H1 (cell line): Measurements from ENCODE around the gene RNF44. TPM values are rescaled to one million over a fixed set of nuclear protein-coding genes. Genes with fewer than 3 reads are reported as not detected.

Experiments
- CTCF ChIA-PET: fragments of 300-600 bp; sonication (Branson Sonifier 250); formaldehyde crosslinking; loops from one replicate; lab custom pipeline; 2021; ENCODE audit not compliant: partially characterized antibody; lab: Charles Lee
- POLR2A ChIA-PET: fragments of 300-600 bp; sonication (Branson Sonifier 250); formaldehyde crosslinking; loops from one replicate; lab custom pipeline; 2021; ENCODE audit warnings: inconsistent platforms; ENCODE audit not compliant: partially characterized antibody; lab: Charles Lee
- DNase-seq, 2 experiments: peaks; one replicate each; pipeline versions ENCODE4 v3.0.0 to v3.0.0-alpha.2; 2010 to 2022; ENCODE audit warnings: low spot score in 2 of 2, low read depth in 1 of 2, mixed read lengths in 1 of 2
- FAIRE-seq: peaks from 2 replicates; lab custom pipeline; 2011; peaks lifted over from hg19 to GRCh38; lab: Jason Lieb, UNC
- H2AFZ ChIP-seq: 2 replicates; pipeline ENCODE4 v1.8.1; 2012; ENCODE audit warnings: low read length, inconsistent platforms
- H2AK5ac ChIP-seq: 2 replicates; pipeline ENCODE4 v1.6.1; 2013; ENCODE audit warnings: low read depth, low read length
- H2BK120ac ChIP-seq: replicated peaks from 2 replicates; pipeline ENCODE3; 2013; ENCODE audit warnings: low read depth, low read length, inconsistent platforms
- H2BK12ac ChIP-seq: 2 replicates; pipeline ENCODE4 v1.6.1; 2013; ENCODE audit warnings: low read depth, low read length
- H2BK15ac ChIP-seq: 2 replicates; pipeline ENCODE4 v1.6.1; 2013; ENCODE audit warnings: low read length
- H2BK20ac ChIP-seq: 2 replicates; pipeline ENCODE4 v1.6.1; 2013; ENCODE audit warnings: low read length
- H2BK5ac ChIP-seq: 2 replicates; pipeline ENCODE4 v1.6.1; 2013; ENCODE audit warnings: low read depth, low read length
- H3K14ac ChIP-seq: 2 replicates; pipeline ENCODE4 v1.6.1; 2013; ENCODE audit warnings: inconsistent platforms; ENCODE audit not compliant: insufficient read length
- H3K18ac ChIP-seq: 2 replicates; pipeline ENCODE4 v1.6.1; 2013; ENCODE audit warnings: low read length; ENCODE audit errors: extremely low read depth
- H3K23ac ChIP-seq: 2 replicates; pipeline ENCODE4 v1.6.1; 2013; ENCODE audit warnings: inconsistent platforms; ENCODE audit not compliant: insufficient read length
- H3K23me2 ChIP-seq: 2 replicates; pipeline ENCODE4 v1.6.1; 2013; ENCODE audit warnings: low read depth, low read length
- H3K27ac ChIP-seq: 2 replicates; pipeline ENCODE4 v1.6.1; 2011; ENCODE audit warnings: low read depth, low read length, inconsistent platforms
- H3K27me3 ChIP-seq, 4 experiments: replicated peaks in 1 of 4; 1 replicate in 1 of 4; 2 replicates in 3 of 4; pipeline versions ENCODE4 v1.6.1 to v1.8.1; 2011 to 2013; ENCODE audit warnings: low read length in 3 of 4, mild to moderate bottlenecking in 3 of 4, inconsistent platforms in 2 of 4, mixed read lengths in 2 of 4, moderate library complexity in 1 of 4; ENCODE audit not compliant: control insufficient read depth in 3 of 4, insufficient read depth in 3 of 4; ENCODE audit errors: extremely low read depth in 1 of 4
- H3K36me3 ChIP-seq, 4 experiments: 2 replicates each; pipeline versions ENCODE4 v1.6.1 to v1.8.1; 2011 to 2013; ENCODE audit warnings: mild to moderate bottlenecking in 4 of 4, low read length in 3 of 4, moderate library complexity in 2 of 4, control low read depth in 1 of 4, inconsistent platforms in 1 of 4; ENCODE audit not compliant: insufficient read depth in 4 of 4, control insufficient read depth in 2 of 4
- H3K4ac ChIP-seq: replicated peaks from 2 replicates; pipeline ENCODE3; 2013; ENCODE audit warnings: low read length, low read depth, mixed read lengths, inconsistent platforms; ENCODE audit not compliant: insufficient read length
- H3K4me1 ChIP-seq, 4 experiments: replicated peaks in 1 of 4; 1 replicate in 1 of 4; 2 replicates in 3 of 4; pipeline versions ENCODE4 v1.6.1 to v1.8.1; 2011 to 2013; ENCODE audit warnings: low read length in 3 of 4, inconsistent platforms in 2 of 4, mixed read lengths in 1 of 4; ENCODE audit not compliant: insufficient read depth in 4 of 4, control insufficient read depth in 3 of 4
- H3K4me2 ChIP-seq, 2 experiments: 2 replicates each; pipeline versions ENCODE4 v1.6.1 to v1.8.1; 2011 to 2013; ENCODE audit warnings: low read depth in 2 of 2, low read length in 2 of 2, control low read depth in 1 of 2, inconsistent platforms in 1 of 2, mild to moderate bottlenecking in 1 of 2; ENCODE audit not compliant: insufficient read depth in 1 of 2
- H3K4me3 ChIP-seq, 4 experiments: fragments of 200-600, 300-600 bp in 1 of 4; sonication (generic), shearing (Covaris generic), sonication (Bioruptor Twin) in 1 of 4; 2 replicates each; pipeline versions ENCODE4 v1.5.1 to v1.8.1; 2011 to 2016; ENCODE audit warnings: low read length in 4 of 4, low read depth in 3 of 4, control low read depth in 2 of 4, inconsistent platforms in 2 of 4, mild to moderate bottlenecking in 2 of 4, mixed read lengths in 1 of 4, moderate library complexity in 1 of 4; ENCODE audit not compliant: insufficient read depth in 2 of 4; ENCODE audit errors: extremely low read depth in 1 of 4
- H3K56ac ChIP-seq: replicated peaks from 2 replicates; pipeline ENCODE3; 2013; ENCODE audit warnings: low read depth, mild to moderate bottlenecking, mixed read lengths, low read length, inconsistent platforms; ENCODE audit not compliant: insufficient read length
- H3K79me1 ChIP-seq: 2 replicates; pipeline ENCODE4 v1.6.1; 2013; ENCODE audit warnings: low read depth, low read length, control low read depth
- H3K79me2 ChIP-seq, 2 experiments: 2 replicates each; pipeline versions ENCODE4 v1.6.1 to v1.8.1; 2012 to 2013; ENCODE audit warnings: low read length in 2 of 2, mild to moderate bottlenecking in 2 of 2, inconsistent platforms in 1 of 2; ENCODE audit not compliant: insufficient read depth in 2 of 2, control insufficient read depth in 1 of 2
- H3K9ac ChIP-seq, 4 experiments: replicated peaks in 1 of 4; 1 replicate in 1 of 4; 2 replicates in 3 of 4; pipeline versions ENCODE4 v1.6.1 to v1.8.1; 2011 to 2013; ENCODE audit warnings: low read depth in 3 of 4, low read length in 3 of 4, control low read depth in 2 of 4, mild to moderate bottlenecking in 2 of 4, moderate library complexity in 2 of 4, inconsistent platforms in 1 of 4; ENCODE audit errors: extremely low read depth in 1 of 4
- H3K9me3 ChIP-seq, 2 experiments: 2 replicates each; pipeline versions ENCODE4 v1.6.1 to v1.8.1; 2012 to 2013; ENCODE audit warnings: mild to moderate bottlenecking in 2 of 2, moderate library complexity in 2 of 2, control low read depth in 1 of 2, inconsistent platforms in 1 of 2, low read depth in 1 of 2, low read length in 1 of 2, mixed read lengths in 1 of 2; ENCODE audit not compliant: insufficient read depth in 2 of 2
- H4K20me1 ChIP-seq, 2 experiments: replicated peaks in 1 of 2; 2 replicates each; pipeline versions ENCODE3 to v1.8.1; 2011 to 2013; ENCODE audit warnings: inconsistent platforms in 2 of 2, low read length in 2 of 2, mild to moderate bottlenecking in 1 of 2; ENCODE audit not compliant: insufficient read depth in 2 of 2, control insufficient read depth in 1 of 2
- H4K5ac ChIP-seq: 2 replicates; pipeline ENCODE4 v1.6.1; 2013; ENCODE audit warnings: low read length, low read depth, mixed read lengths, inconsistent platforms; ENCODE audit not compliant: insufficient read length
- H4K8ac ChIP-seq: 2 replicates; pipeline ENCODE4 v1.8.0; 2013; ENCODE audit warnings: mild to moderate bottlenecking, moderate library complexity, low read length, inconsistent platforms; ENCODE audit not compliant: insufficient read depth; ENCODE audit errors: extremely low read depth
- H4K91ac ChIP-seq: replicated peaks from 2 replicates; pipeline ENCODE3; 2013; ENCODE audit warnings: low read length, mixed read lengths, inconsistent platforms; ENCODE audit not compliant: insufficient read length
- EGR1 ChIP-seq: IDR thresholded peaks from 2 replicates; pipeline ENCODE4 v1.6.1; 2011; ENCODE audit warnings: low read depth, low read length, borderline replicate concordance
- FOSL1 ChIP-seq: IDR thresholded peaks from 2 replicates; pipeline ENCODE4 v1.6.1; 2011; ENCODE audit warnings: mild to moderate bottlenecking, low read depth, low read length, moderate library complexity; ENCODE audit not compliant: insufficient read depth
- KDM5A ChIP-seq: fragments of 200-600 bp; IDR thresholded peaks from 2 replicates; pipeline ENCODE4 v1.7.1; 2012; ENCODE audit warnings: mild to moderate bottlenecking, low read length, inconsistent platforms, mixed read lengths
- NRF1 ChIP-seq: IDR thresholded peaks from 2 replicates; pipeline ENCODE4 v1.6.1; 2011; ENCODE audit warnings: mild to moderate bottlenecking, low read depth, low read length, improper control_type of control experiment
- PHF8 ChIP-seq: fragments of 200-600 bp; sonication (generic); conservative IDR thresholded peaks from 2 replicates; pipeline ENCODE4 v1.7.1; 2012; ENCODE audit warnings: low read depth, mild to moderate bottlenecking, inconsistent platforms, low read length, moderate library complexity
- POLR2AphosphoS5 ChIP-seq: IDR thresholded peaks from 2 replicates; pipeline ENCODE4 v1.6.1; 2011; ENCODE audit warnings: low read depth, low read length
- SP1 ChIP-seq: IDR thresholded peaks from 2 replicates; pipeline ENCODE4 v1.6.1; 2011; ENCODE audit warnings: low read depth, low read length
- SUZ12 ChIP-seq: fragments of 200-600 bp; sonication (generic); IDR thresholded peaks from 2 replicates; pipeline ENCODE4 v1.6.1; 2012; ENCODE audit warnings: mild to moderate bottlenecking, inconsistent platforms, low read length, moderate library complexity, mixed read lengths
- WGBS, 2 experiments: shearing (Covaris generic) in 1 of 2; methylation state at CpG; one replicate each; pipeline versions ENCODE4 v1.1.6 to v1.1.7; 2013 to 2015; ENCODE audit warnings: low lambda C conversion rate in 2 of 2, mixed read lengths in 2 of 2, inconsistent platforms in 1 of 2, low coverage in 1 of 2, missing lambda C conversion rate in 1 of 2; ENCODE audit not compliant: insufficient replicate concordance in 2 of 2, insufficient coverage in 1 of 2, insufficient read length in 1 of 2; ENCODE audit errors: extremely low coverage in 1 of 2, missing lambda C conversion rate in 1 of 2; 5-methylcytosine and 5-hydroxymethylcytosine counted together
- polyA plus RNA-seq, 7 experiments: library from polyadenylated mRNA; depleted of rRNA in 3 of 7; stranded (reverse) in 5 of 7; unstranded in 2 of 7; fragments of >200 nt in 5 of 7; fragments of 200-250 nt in 2 of 7; gene quantifications; 1 replicate in 5 of 7; 2 replicates in 1 of 7; 4 replicates in 1 of 7; pipeline versions ENCODE4 v1.2.1 to v1.2.3, GENCODE V29; 2011 to 2013; ENCODE audit warnings: missing spikeins in 2 of 7, mixed read lengths in 2 of 7
- total RNA-seq: library from RNA; stranded (reverse); fragmentation: NEBNext Ultra II Directional; extraction: Animal tissue kit (Norgen Biotek cat#: 25700); gene quantifications from 2 replicates; pipeline ENCODE4 v1.2.1, GENCODE V29; 2021
- TF ChIP-seq, protein P1 (sequence below): IDR thresholded peaks from 2 replicates; pipeline ENCODE4 v1.6.1; 2012; ENCODE audit warnings: inconsistent platforms

Gene RNF44
- total and polyA plus RNA-seq, 2 of the 8 experiments (the other 6 are each of a cell fraction or from before 2014, with no cell fraction given) = 54.7 to 164 TPM

- Histone ChIP-seq H3K9me3 (no peaks in the 10 kb centered on the region), H3K79me1 (no peaks in the 10 kb centered on the region; the same call in 1 of the 2 replicates), H3K9ac (no peak overlapping the region), H4K91ac (no peak overlapping the region), H3K4me2 (no peak overlapping the region), H3K4me1 (no peaks in the 10 kb centered on the region), H2BK20ac (no peak overlapping the region), H2BK15ac (no peak overlapping the region), H3K36me3 (peaks cover 24 to 77% (median 58%) of the 10 kb centered on the region in 4 experiments)
- TF ChIP-seq POLR2AphosphoS5 = no peak
- no peak for TF ChIP-seq SUZ12
- TF ChIP-seq FOSL1 = no peak
- TF ChIP-seq NRF1 = no peak
- TF ChIP-seq KDM5A = no peak
- TF ChIP-seq PHF8 = no peak
- TF ChIP-seq, protein P1, sequence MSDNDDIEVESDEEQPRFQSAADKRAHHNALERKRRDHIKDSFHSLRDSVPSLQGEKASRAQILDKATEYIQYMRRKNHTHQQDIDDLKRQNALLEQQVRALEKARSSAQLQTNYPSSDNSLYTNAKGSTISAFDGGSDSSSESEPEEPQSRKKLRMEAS = no peak
- TF ChIP-seq EGR1 = no peak
- no peak for TF ChIP-seq SP1
- TF ChIP-seq, all 59 proteins: peak for 0
- Histone ChIP-seq H3K23ac (no peak overlapping the region), H3K4ac (no peak overlapping the region), H4K20me1 (peaks cover 2 to 3% of the 10 kb centered on the region in 2 experiments), H3K23me2 (no peaks in the 10 kb centered on the region), H2BK5ac (no peak overlapping the region), H3K56ac (no peak overlapping the region), H2AFZ (no peak overlapping the region), H3K27ac (no peak overlapping the region), H4K5ac (no peak overlapping the region), H3K4me3 (no peak overlapping the region), H2BK120ac (no peak overlapping the region), H2BK12ac (no peak overlapping the region), H3K18ac (no peak overlapping the region), H3K14ac (no peak overlapping the region), H2AK5ac (no peak overlapping the region), H3K79me2 (no peaks in the 10 kb centered on the region), H3K27me3 (no peaks in the 10 kb centered on the region), H4K8ac (no peak overlapping the region)
- ChIA-PET POLR2A (interaction anchor here (1.0 to 1.4 kb wide), 2 partner anchors 41 to 43 kb away, joined by 3 read pairs; no protein-coding TSS in a partner anchor), CTCF (interaction anchor here (0.9 kb wide), 2 partner anchors 9 to 86 kb away, joined by 4 read pairs; no protein-coding TSS in a partner anchor)
- 96% methylated on average over 3 of the region's 3 CpGs; no CpG with 5 or more reads in 1 of the 2 experiments for WGBS, 2 experiments
- no peak for DNase-seq
- no peak for FAIRE-seq
These were observed 44.8 kb downstream of the RNF44 start for GRCh38 chr5:176492431-176492830.
